IPS DF 4.7 (cell line): ENCODE measurements around the gene GFRA4.

Source experiments
- DNase-seq: peaks from one replicate; pipeline ENCODE4 v3.0.0-alpha.2; 2013; ENCODE audit warnings: low spot score; ENCODE audit errors: extremely low read depth

GFRA4 gene

GRCh38 chr20:3674447-3674846 lies 11.2 kb upstream of the GFRA4 start:
- DNase-seq = no peak

GRCh38 chr20:3673221-3674070 lies 10.2 kb upstream of the GFRA4 start:
- DNase-seq = no peak

- no peak for DNase-seq
Observed at GRCh38 chr20:3672547-3673171, 9.5 kb upstream of the GFRA4 start.

GRCh38 chr20:3671986-3672546 lies 8.9 kb upstream of the GFRA4 start:
- no peak for DNase-seq

- no peak for DNase-seq
Observed at GRCh38 chr20:3670945-3671344, 7.7 kb upstream of the GFRA4 start.

GRCh38 chr20:3670511-3670910 lies 7.3 kb upstream of the GFRA4 start:
- DNase-seq = no peak

- no peak for DNase-seq
Observed at GRCh38 chr20:3669710-3670367, 6.6 kb upstream of the GFRA4 start.

- no peak for DNase-seq
Observed at GRCh38 chr20:3667434-3668037, 4.3 kb upstream of the GFRA4 start.

- DNase-seq = no peak
Observed at GRCh38 chr20:3663858-3664257, 659 bp upstream of the GFRA4 start.

- no peak for DNase-seq
Observed at GRCh38 chr20:3661814-3662665, 1.2 kb downstream of the GFRA4 start.

- DNase-seq = no peak
Observed at GRCh38 chr20:3661060-3661813, 2.0 kb downstream of the GFRA4 start.

GRCh38 chr20:3660262-3661059 lies 2.7 kb downstream of the GFRA4 start:
- no peak for DNase-seq

GRCh38 chr20:3659492-3660261 lies 3.5 kb downstream of the GFRA4 start:
- no peak for DNase-seq

GRCh38 chr20:3658716-3659491 lies 4.3 kb downstream of the GFRA4 start:
- no peak for DNase-seq

- no peak for DNase-seq
Observed at GRCh38 chr20:3658019-3658715, 5.0 kb downstream of the GFRA4 start.

- DNase-seq = no peak
Observed at GRCh38 chr20:3655131-3655405, 8.1 kb downstream of the GFRA4 start.
